ENCODE data around the gene NSUN7.

NSUN7 gene

GRCh38 chr4:40789771-40790170 is 40.0 kb downstream of the NSUN7 start:
- no peak overlapping the region for H2BK12ac ChIP-seq (ENCODE audit: low read length)
- no peak overlapping the region for H3K23ac ChIP-seq (ENCODE audit: low read depth, low read length, poor library complexity)
- H3K14ac ChIP-seq (ENCODE audit: low read length): no peak overlapping the region
- H2BK120ac ChIP-seq (ENCODE audit: low read depth, low read length): no peak overlapping the region
- H3K18ac ChIP-seq (ENCODE audit: low read length): no peak overlapping the region
- no peak overlapping the region for H2BK15ac ChIP-seq (ENCODE audit: low read length)
- H2BK5ac ChIP-seq (ENCODE audit: low read length): no peak overlapping the region
- peaks cover 0 to 6% (median 0%) of the 10 kb centered on the region in 3 experiments for H3K27me3 ChIP-seq (ENCODE audit: control insufficient read depth in 3 of 3, insufficient read depth in 3 of 3, low read depth in 1 of 3, low read length in 3 of 3)
- H4K8ac ChIP-seq (ENCODE audit: low read depth, low read length): no peak overlapping the region
- no peak overlapping the region for H2AK5ac ChIP-seq (ENCODE audit: low read depth, low read length)
- DNase-seq (ENCODE audit: low spot score): no peak
- H3K9ac ChIP-seq (ENCODE audit: low read depth, low read length, poor library complexity): no peak overlapping the region
- no CpG with 5 or more reads among the region's 3 CpGs for WGBS, 2 donors (ENCODE audit: extremely low coverage in 2 of 2, insufficient read length in 2 of 2, insufficient replicate concordance in 1 of 2)
- no peaks in the 10 kb centered on the region for H3K79me1 ChIP-seq (ENCODE audit: low read depth, low read length)
- H3K4ac ChIP-seq (ENCODE audit: low read length): no peak overlapping the region
- H3K4me2 ChIP-seq (ENCODE audit: insufficient read depth, low read length, poor library complexity, severe bottlenecking): no peak overlapping the region
- no peaks in the 10 kb centered on the region for H3K9me3 ChIP-seq (replicated peaks in 1 of 2; ENCODE audit: control insufficient read depth in 2 of 2, insufficient read depth in 1 of 2, low read depth in 1 of 2, low read length in 2 of 2)
- H3K27ac ChIP-seq (replicated peaks; ENCODE audit: low read length): no peak overlapping the region
- H4K91ac ChIP-seq (ENCODE audit: low read depth, low read length, poor library complexity): no peak overlapping the region
- no peak overlapping the region for H2AFZ ChIP-seq (ENCODE audit: low read length)
- no peaks in the 10 kb centered on the region for H3K36me3 ChIP-seq (replicated peaks in 1 of 2; ENCODE audit: control insufficient read depth in 2 of 2, insufficient read depth in 2 of 2, low read length in 2 of 2)
- no peak overlapping the region for H3K4me3 ChIP-seq (ENCODE audit: low read length in 2 of 2)
- peaks cover 0 to 2% of the 10 kb centered on the region in 2 donors for H3K4me1 ChIP-seq (ENCODE audit: control insufficient read depth in 2 of 2, insufficient read depth in 1 of 2, low read depth in 1 of 2, low read length in 2 of 2)

GRCh38 chr4:40800064-40800463 is 50.3 kb downstream of the NSUN7 start:
- no peak overlapping the region for H4K8ac ChIP-seq (ENCODE audit: low read depth, low read length)
- H3K4me1 ChIP-seq (ENCODE audit: control insufficient read depth in 2 of 2, insufficient read depth in 1 of 2, low read depth in 1 of 2, low read length in 2 of 2): no peaks in the 10 kb centered on the region
- H3K27me3 ChIP-seq (ENCODE audit: control insufficient read depth in 3 of 3, insufficient read depth in 3 of 3, low read depth in 1 of 3, low read length in 3 of 3): peaks cover 0 to 7% (median 0%) of the 10 kb centered on the region in 3 experiments
- no CpG with 5 or more reads among the region's 3 CpGs for whole genome bisulfite sequencing, 2 donors (ENCODE audit: extremely low coverage in 2 of 2, insufficient read length in 2 of 2, insufficient replicate concordance in 1 of 2)
- no peaks in the 10 kb centered on the region for H3K9me3 ChIP-seq (replicated peaks in 1 of 2; ENCODE audit: control insufficient read depth in 2 of 2, insufficient read depth in 1 of 2, low read depth in 1 of 2, low read length in 2 of 2)
- H3K4me2 ChIP-seq (ENCODE audit: insufficient read depth, low read length, poor library complexity, severe bottlenecking): no peak overlapping the region
- H3K27ac ChIP-seq (replicated peaks; ENCODE audit: low read length): no peak overlapping the region
- H2BK12ac ChIP-seq (ENCODE audit: low read length): no peak overlapping the region
- H3K79me1 ChIP-seq (ENCODE audit: low read depth, low read length): no peaks in the 10 kb centered on the region
- no peak overlapping the region for H3K23ac ChIP-seq (ENCODE audit: low read depth, low read length, poor library complexity)
- no peak overlapping the region for H2BK120ac ChIP-seq (ENCODE audit: low read depth, low read length)
- H2AFZ ChIP-seq (ENCODE audit: low read length): no peak overlapping the region
- H3K18ac ChIP-seq (ENCODE audit: low read length): no peak overlapping the region
- H2BK15ac ChIP-seq (ENCODE audit: low read length): no peak overlapping the region
- H3K4me3 ChIP-seq (ENCODE audit: low read length in 2 of 2): no peak overlapping the region
- H2BK5ac ChIP-seq (ENCODE audit: low read length): no peak overlapping the region
- H3K14ac ChIP-seq (ENCODE audit: low read length): no peak overlapping the region
- H3K9ac ChIP-seq (ENCODE audit: low read depth, low read length, poor library complexity): no peak overlapping the region
- DNase-seq (ENCODE audit: low spot score): no peak
- no peak overlapping the region for H3K4ac ChIP-seq (ENCODE audit: low read length)
- no peak overlapping the region for H2AK5ac ChIP-seq (ENCODE audit: low read depth, low read length)
- H4K91ac ChIP-seq (ENCODE audit: low read depth, low read length, poor library complexity): no peak overlapping the region
- no peaks in the 10 kb centered on the region for H3K36me3 ChIP-seq (replicated peaks in 1 of 2; ENCODE audit: control insufficient read depth in 2 of 2, insufficient read depth in 2 of 2, low read length in 2 of 2)

GRCh38 chr4:40804598-40804997 is 54.8 kb downstream of the NSUN7 start:
- no peak for DNase-seq (ENCODE audit: low spot score)
- Histone ChIP-seq H3K27me3 (ENCODE audit: control insufficient read depth in 3 of 3, insufficient read depth in 3 of 3, low read depth in 1 of 3, low read length in 3 of 3) (no peaks in the 10 kb centered on the region), H2AK5ac (ENCODE audit: low read depth, low read length) (no peak overlapping the region), H3K23ac (ENCODE audit: low read depth, low read length, poor library complexity) (no peak overlapping the region), H3K36me3 (replicated peaks in 1 of 2; ENCODE audit: control insufficient read depth in 2 of 2, insufficient read depth in 2 of 2, low read length in 2 of 2) (peaks cover 0 to 7% of the 10 kb centered on the region in 2 donors), H2BK120ac (ENCODE audit: low read depth, low read length) (no peak overlapping the region), H3K79me1 (ENCODE audit: low read depth, low read length) (no peaks in the 10 kb centered on the region), H3K27ac (replicated peaks; ENCODE audit: low read length) (no peak overlapping the region), H3K14ac (ENCODE audit: low read length) (no peak overlapping the region), H3K18ac (ENCODE audit: low read length) (no peak overlapping the region), H3K4me1 (ENCODE audit: control insufficient read depth in 2 of 2, insufficient read depth in 1 of 2, low read depth in 1 of 2, low read length in 2 of 2) (no peaks in the 10 kb centered on the region), H3K9ac (ENCODE audit: low read depth, low read length, poor library complexity) (no peak overlapping the region), H3K4me2 (ENCODE audit: insufficient read depth, low read length, poor library complexity, severe bottlenecking) (no peak overlapping the region), H3K9me3 (replicated peaks in 1 of 2; ENCODE audit: control insufficient read depth in 2 of 2, insufficient read depth in 1 of 2, low read depth in 1 of 2, low read length in 2 of 2) (no peaks in the 10 kb centered on the region), H4K8ac (ENCODE audit: low read depth, low read length) (no peak overlapping the region), H3K4ac (ENCODE audit: low read length) (no peak overlapping the region), H4K91ac (ENCODE audit: low read depth, low read length, poor library complexity) (no peak overlapping the region), H3K4me3 (ENCODE audit: low read length in 2 of 2) (no peak overlapping the region), H2AFZ (ENCODE audit: low read length) (no peak overlapping the region), H2BK12ac (ENCODE audit: low read length) (no peak overlapping the region), H2BK15ac (ENCODE audit: low read length) (no peak overlapping the region), H2BK5ac (ENCODE audit: low read length) (no peak overlapping the region)
- no CpG with 5 or more reads among the region's 2 CpGs for WGBS, 2 donors (ENCODE audit: extremely low coverage in 2 of 2, insufficient read length in 2 of 2, insufficient replicate concordance in 1 of 2)

GRCh38 chr4:40808926-40809457 is 59.2 kb downstream of the NSUN7 start:
- Histone ChIP-seq H3K4me1 (ENCODE audit: control insufficient read depth in 2 of 2, insufficient read depth in 1 of 2, low read depth in 1 of 2, low read length in 2 of 2) (no peaks in the 10 kb centered on the region), H3K4me2 (ENCODE audit: insufficient read depth, low read length, poor library complexity, severe bottlenecking) (no peak overlapping the region), H3K36me3 (replicated peaks in 1 of 2; ENCODE audit: control insufficient read depth in 2 of 2, insufficient read depth in 2 of 2, low read length in 2 of 2) (peaks cover 10 to 17% of the 10 kb centered on the region in 2 donors), H2BK12ac (ENCODE audit: low read length) (no peak overlapping the region), H2BK5ac (ENCODE audit: low read length) (peak overlapping the region; percentile 30), H4K8ac (ENCODE audit: low read depth, low read length) (no peak overlapping the region), H3K9ac (ENCODE audit: low read depth, low read length, poor library complexity) (no peak overlapping the region), H3K27me3 (ENCODE audit: control insufficient read depth in 3 of 3, insufficient read depth in 3 of 3, low read depth in 1 of 3, low read length in 3 of 3) (no peaks in the 10 kb centered on the region), H3K9me3 (replicated peaks in 1 of 2; ENCODE audit: control insufficient read depth in 2 of 2, insufficient read depth in 1 of 2, low read depth in 1 of 2, low read length in 2 of 2) (no peaks in the 10 kb centered on the region), H3K79me1 (ENCODE audit: low read depth, low read length) (no peaks in the 10 kb centered on the region), H2AFZ (ENCODE audit: low read length) (no peak overlapping the region), H4K91ac (ENCODE audit: low read depth, low read length, poor library complexity) (no peak overlapping the region), H3K14ac (ENCODE audit: low read length) (no peak overlapping the region), H3K23ac (ENCODE audit: low read depth, low read length, poor library complexity) (no peak overlapping the region), H2BK120ac (ENCODE audit: low read depth, low read length) (no peak overlapping the region), H3K18ac (ENCODE audit: low read length) (no peak overlapping the region), H3K4me3 (ENCODE audit: low read length in 2 of 2) (no peak overlapping the region), H2AK5ac (ENCODE audit: low read depth, low read length) (no peak overlapping the region), H3K4ac (ENCODE audit: low read length) (no peak overlapping the region), H2BK15ac (ENCODE audit: low read length) (no peak overlapping the region), H3K27ac (replicated peaks; ENCODE audit: low read length) (no peak overlapping the region)
- no CpG with 5 or more reads among the region's 8 CpGs for WGBS, 2 donors (ENCODE audit: extremely low coverage in 2 of 2, insufficient read length in 2 of 2, insufficient replicate concordance in 1 of 2)
- no peak for DNase-seq (ENCODE audit: low spot score)
